ENCODE results near the gene TMEM40. TPM values are rescaled to one million over a fixed set of nuclear protein-coding genes. Genes with fewer than 3 reads are reported as not detected.

Gene TMEM40
- total RNA-seq, 3 donors from 2014 or later (not counting 1 experiment from before 2014, with no cell fraction given), result 5.3 to 6.5 TPM; not detected in 1

DNA sequence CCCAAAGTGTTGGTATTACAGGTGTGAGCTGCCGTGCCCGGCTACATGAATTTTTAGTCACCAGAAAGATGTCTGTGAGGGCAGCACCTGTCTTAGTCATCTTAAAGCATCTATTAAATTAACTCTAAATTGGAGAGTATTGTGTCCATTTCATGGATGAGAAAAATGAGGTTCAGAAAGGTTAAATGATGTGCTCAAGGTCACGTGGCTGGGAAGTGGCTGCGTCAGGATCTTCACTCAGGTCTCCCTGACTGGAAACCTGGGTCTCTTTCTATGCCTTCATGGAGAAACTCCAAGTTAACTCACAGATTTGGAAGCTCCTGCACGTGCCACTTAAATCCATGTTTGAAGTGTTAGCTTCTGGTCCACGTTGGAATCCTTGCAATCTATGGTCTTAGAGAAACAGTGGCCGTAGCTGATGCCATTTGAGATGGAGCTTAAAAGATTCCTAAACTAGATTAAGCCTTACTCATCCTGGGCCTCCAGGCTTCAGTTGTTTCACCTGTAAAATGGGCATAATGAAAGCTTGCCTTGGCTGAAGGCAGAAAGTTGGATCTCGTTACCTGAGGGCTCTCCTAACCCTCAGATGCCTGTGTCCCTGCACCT is 5.2 kb upstream of the TMEM40 start:
- no peaks in the 10 kb centered on the region for H3K9me3 ChIP-seq (ENCODE audit: control insufficient read depth, insufficient read depth, low read length)
- H3K27me3 ChIP-seq (ENCODE audit: control insufficient read depth, insufficient read depth, low read length), result no peaks in the 10 kb centered on the region
- H3K4me1 Mint-ChIP-seq, result no peaks in the 10 kb centered on the region
- no peaks in the 10 kb centered on the region for H3K36me3 Mint-ChIP-seq
- ATAC-seq (no peak), DNase-seq (no peak)
- H3K4me1 ChIP-seq (ENCODE audit: control insufficient read depth, insufficient read depth, low read length), result no peaks in the 10 kb centered on the region
- intact Hi-C loops (cut with micrococcal nuclease), result no loop called here
- WGBS (ENCODE audit: insufficient coverage), result 88% methylated on average over 8 of the region's 8 CpGs
- no peak overlapping the region for H3K27ac ChIP-seq (ENCODE audit: low read length)
- no peaks in the 10 kb centered on the region for H3K36me3 ChIP-seq (ENCODE audit: control insufficient read depth, insufficient read depth, low read length)
- H3K4me3 Mint-ChIP-seq, result no peak overlapping the region
- H3K27me3 Mint-ChIP-seq (ENCODE audit: low read depth in 2 of 2), result peaks cover 4 to 8% of the 10 kb centered on the region in 2 donors
- TF ChIP-seq, protein P1, sequence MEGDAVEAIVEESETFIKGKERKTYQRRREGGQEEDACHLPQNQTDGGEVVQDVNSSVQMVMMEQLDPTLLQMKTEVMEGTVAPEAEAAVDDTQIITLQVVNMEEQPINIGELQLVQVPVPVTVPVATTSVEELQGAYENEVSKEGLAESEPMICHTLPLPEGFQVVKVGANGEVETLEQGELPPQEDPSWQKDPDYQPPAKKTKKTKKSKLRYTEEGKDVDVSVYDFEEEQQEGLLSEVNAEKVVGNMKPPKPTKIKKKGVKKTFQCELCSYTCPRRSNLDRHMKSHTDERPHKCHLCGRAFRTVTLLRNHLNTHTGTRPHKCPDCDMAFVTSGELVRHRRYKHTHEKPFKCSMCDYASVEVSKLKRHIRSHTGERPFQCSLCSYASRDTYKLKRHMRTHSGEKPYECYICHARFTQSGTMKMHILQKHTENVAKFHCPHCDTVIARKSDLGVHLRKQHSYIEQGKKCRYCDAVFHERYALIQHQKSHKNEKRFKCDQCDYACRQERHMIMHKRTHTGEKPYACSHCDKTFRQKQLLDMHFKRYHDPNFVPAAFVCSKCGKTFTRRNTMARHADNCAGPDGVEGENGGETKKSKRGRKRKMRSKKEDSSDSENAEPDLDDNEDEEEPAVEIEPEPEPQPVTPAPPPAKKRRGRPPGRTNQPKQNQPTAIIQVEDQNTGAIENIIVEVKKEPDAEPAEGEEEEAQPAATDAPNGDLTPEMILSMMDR (IDR thresholded peaks at IDR 0.05), result no peak
- no peaks in the 10 kb centered on the region for H3K9me3 Mint-ChIP-seq
- no peak overlapping the region for H3K4me3 ChIP-seq (ENCODE audit: low read length)
- no peak overlapping the region for H3K27ac Mint-ChIP-seq

DNA sequence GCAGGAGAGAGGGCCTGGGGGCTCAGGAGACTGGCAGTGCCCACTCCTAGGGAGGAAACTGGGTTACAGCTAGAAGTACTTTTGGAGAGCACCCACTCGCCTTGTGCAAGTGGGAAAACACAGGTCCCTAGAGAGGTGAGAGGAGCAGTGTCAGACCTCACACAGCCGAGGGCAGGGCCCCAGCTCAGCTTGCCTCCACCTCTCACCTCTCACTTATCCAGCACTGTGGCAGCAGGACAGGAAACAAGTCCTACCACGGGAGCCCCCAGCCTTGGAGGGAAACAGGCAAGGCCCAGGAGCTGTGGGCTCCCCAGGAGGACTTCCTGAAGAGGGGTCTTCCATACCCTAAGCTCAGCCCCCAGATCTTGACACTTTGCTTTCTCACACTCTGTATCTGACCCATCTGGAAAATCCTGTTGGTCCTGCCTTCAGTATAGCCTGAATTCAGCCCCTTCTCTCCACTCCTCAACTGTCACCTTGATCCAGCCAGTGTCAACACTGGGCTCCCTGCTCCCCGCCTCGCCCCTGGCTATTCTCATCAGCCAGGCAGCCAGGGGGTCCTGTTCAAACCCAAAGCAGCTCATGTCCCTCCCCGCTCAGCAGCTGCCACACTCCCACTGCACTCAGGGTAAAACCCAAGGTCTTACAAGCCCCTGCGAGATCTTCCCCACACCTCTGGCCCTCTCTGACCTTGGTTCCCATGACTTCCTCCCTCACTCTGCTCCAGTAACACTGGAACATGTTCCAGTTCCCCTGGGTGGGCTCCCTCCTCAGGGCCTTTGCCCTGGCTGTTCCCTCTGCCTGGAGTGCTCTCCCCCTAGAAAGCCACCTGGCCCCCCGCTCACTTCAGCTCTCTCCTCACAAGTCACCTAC is 870 bp upstream of the TMEM40 start:
- TF ChIP-seq, protein P1 (IDR thresholded peaks at IDR 0.05), result no peak
- H3K27ac ChIP-seq (ENCODE audit: low read length), result no peak overlapping the region
- no peaks in the 10 kb centered on the region for H3K4me1 ChIP-seq (ENCODE audit: control insufficient read depth, insufficient read depth, low read length)
- no peak overlapping the region for H3K4me3 Mint-ChIP-seq
- H3K36me3 Mint-ChIP-seq, result no peaks in the 10 kb centered on the region
- intact Hi-C loops (cut with micrococcal nuclease), result no loop called here
- no peaks in the 10 kb centered on the region for H3K27me3 ChIP-seq (ENCODE audit: control insufficient read depth, insufficient read depth, low read length)
- H3K36me3 ChIP-seq (ENCODE audit: control insufficient read depth, insufficient read depth, low read length), result no peaks in the 10 kb centered on the region
- H3K4me1 Mint-ChIP-seq, result no peaks in the 10 kb centered on the region
- H3K27ac Mint-ChIP-seq, result no peak overlapping the region
- no peaks in the 10 kb centered on the region for H3K9me3 ChIP-seq (ENCODE audit: control insufficient read depth, insufficient read depth, low read length)
- ATAC-seq, result no peak
- 73% methylated on average over 8 of the region's 8 CpGs for WGBS (ENCODE audit: insufficient coverage)
- no peak overlapping the region for H3K4me3 ChIP-seq (ENCODE audit: low read length)
- peaks cover 6 to 11% of the 10 kb centered on the region in 2 donors for H3K27me3 Mint-ChIP-seq (ENCODE audit: low read depth in 2 of 2)
- no peaks in the 10 kb centered on the region for H3K9me3 Mint-ChIP-seq
- no peak for DNase-seq

DNA sequence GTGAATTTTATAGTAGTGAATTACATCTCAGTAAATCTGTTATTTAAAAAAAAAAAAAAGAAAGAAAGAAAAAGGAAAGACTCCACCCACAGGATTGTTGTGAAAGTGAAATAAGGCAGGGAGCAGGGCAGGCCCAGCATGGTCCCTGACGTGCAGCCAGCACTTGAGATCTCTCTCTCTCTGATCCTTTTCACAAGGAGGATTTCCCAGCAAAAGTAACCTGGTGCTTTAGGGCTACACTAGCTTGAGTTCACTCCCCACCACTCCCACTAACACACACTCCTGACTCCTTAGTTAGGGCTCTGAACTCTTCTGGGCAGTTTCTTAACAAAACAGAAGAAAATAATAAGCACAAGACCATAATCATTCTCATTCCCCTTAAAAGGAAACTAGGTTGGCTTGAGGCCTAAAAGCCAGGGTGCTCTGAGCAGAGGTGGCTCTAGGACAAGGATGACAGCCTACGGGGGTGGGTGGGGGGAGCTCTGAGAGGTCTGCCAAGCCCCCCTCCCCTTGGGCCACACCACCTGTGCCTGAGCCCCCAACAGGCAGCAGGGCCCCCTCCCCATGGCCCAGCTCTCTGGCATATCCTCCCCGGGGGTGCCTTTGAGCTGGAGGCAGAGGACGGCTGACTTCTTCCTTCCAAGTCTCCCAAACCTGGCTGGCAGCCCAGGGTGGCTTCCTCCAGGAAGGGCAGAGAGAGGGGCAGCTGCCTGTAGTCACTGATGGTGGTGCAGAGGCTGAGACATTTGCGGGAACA is 856 bp downstream of the TMEM40 start:
- H3K27ac Mint-ChIP-seq, result no peak overlapping the region
- Histone ChIP-seq H3K36me3 (ENCODE audit: control insufficient read depth, insufficient read depth, low read length) (no peaks in the 10 kb centered on the region), H3K4me3 (ENCODE audit: low read length) (no peak overlapping the region), H3K9me3 (ENCODE audit: control insufficient read depth, insufficient read depth, low read length) (no peaks in the 10 kb centered on the region), H3K27me3 (ENCODE audit: control insufficient read depth, insufficient read depth, low read length) (no peaks in the 10 kb centered on the region), H3K27ac (ENCODE audit: low read length) (no peak overlapping the region), H3K4me1 (ENCODE audit: control insufficient read depth, insufficient read depth, low read length) (no peaks in the 10 kb centered on the region)
- no peak overlapping the region for H3K4me3 Mint-ChIP-seq
- H3K4me1 Mint-ChIP-seq, result no peaks in the 10 kb centered on the region
- ATAC-seq (no peak), DNase-seq (no peak)
- H3K36me3 Mint-ChIP-seq, result no peaks in the 10 kb centered on the region
- H3K27me3 Mint-ChIP-seq (ENCODE audit: low read depth in 2 of 2), result peaks cover 6 to 11% of the 10 kb centered on the region in 2 donors
- TF ChIP-seq, protein P1 (IDR thresholded peaks at IDR 0.05), result no peak
- no peaks in the 10 kb centered on the region for H3K9me3 Mint-ChIP-seq
- WGBS (ENCODE audit: insufficient coverage), result 33% methylated on average over 4 of the region's 5 CpGs
- intact Hi-C loops (cut with micrococcal nuclease), result no loop called here
